HepG2 (cell line): ENCODE results near the gene DOCK9. TPM values are rescaled to one million over a fixed set of nuclear protein-coding genes. Genes with fewer than 3 reads are reported as not detected.

Experiments used
- ATAC-seq: fragments of 200-7000 bp; cut with Tn5 transposase; 3 replicates; pipeline ENCODE4 v1.9.1; 2020; ENCODE audit warnings: mild to moderate bottlenecking, moderate library complexity
- BruUV-seq: library from RNA; stranded (reverse); fragments of 400-500 nt; replicated peaks from 2 replicates; lab custom pipeline; 2021; lab: Mats Ljungman, UMichigan
- CTCF ChIA-PET: fragments of 300-600 bp; formaldehyde crosslinking; extraction: SDS; loops from one replicate; lab custom pipeline; 2021; ENCODE audit warnings: low total read pairs, inconsistent platforms, low intra/inter-chr PET ratio; lab: Yijun Ruan, JAX
- POLR2A ChIA-PET: fragments of 350-600 bp; sonication (Branson Sonifier 250); formaldehyde crosslinking; loops from one replicate; lab custom pipeline; 2020; ENCODE audit warnings: antibody characterized with exemption, inconsistent platforms; lab: Yijun Ruan, JAX
- DNase-seq: peaks from one replicate; pipeline ENCODE4 v3.0.0-alpha.2; 2015; ENCODE audit warnings: low spot score
- FAIRE-seq: peaks from 3 replicates; lab custom pipeline; 2011; peaks lifted over from hg19 to GRCh38; lab: Jason Lieb, UNC
- H2AFZ ChIP-seq: one replicate; pipeline ENCODE4 v1.6.1; 2011; ENCODE audit warnings: low read length, inconsistent platforms
- H3K27ac ChIP-seq: fragments of 300-600 bp; 3 replicates; pipeline ENCODE4 v1.8.0; 2011; ENCODE audit warnings: mixed run types, mild to moderate bottlenecking, mixed read lengths, low read length, inconsistent platforms; ENCODE audit not compliant: insufficient read depth; ENCODE audit errors: extremely low read length
- H3K27me3 ChIP-seq, 2 experiments: fragments of 200-600 bp in 1 of 2; 2 replicates in 1 of 2; 3 replicates in 1 of 2; pipeline versions ENCODE4 v1.6.0 to v1.8.0; 2011; ENCODE audit warnings: low read length in 2 of 2, mild to moderate bottlenecking in 2 of 2, moderate library complexity in 2 of 2, inconsistent platforms in 1 of 2; ENCODE audit not compliant: insufficient read depth in 2 of 2, control insufficient read depth in 1 of 2
- H3K36me3 ChIP-seq, 2 experiments: fragments of 200-600 bp in 1 of 2; replicated peaks in 1 of 2; 2 replicates in 1 of 2; 3 replicates in 1 of 2; pipeline versions ENCODE4 v1.5.1 to v1.8.0; 2011; ENCODE audit warnings: low read length in 2 of 2, inconsistent platforms in 1 of 2; ENCODE audit not compliant: insufficient read depth in 2 of 2, control insufficient read depth in 1 of 2
- H3K4me1 ChIP-seq: 2 replicates; pipeline ENCODE4 v1.5.1; 2012; ENCODE audit warnings: low read length, inconsistent platforms; ENCODE audit not compliant: insufficient read depth
- H3K4me2 ChIP-seq: 2 replicates; pipeline ENCODE4 v1.6.0; 2011; ENCODE audit warnings: low read depth, low read length, inconsistent platforms
- H3K4me3 ChIP-seq, 3 experiments: fragments of 200-600 bp in 1 of 3; sonication (generic), shearing (Covaris generic) in 1 of 3; replicated peaks in 1 of 3; 2 replicates each; pipeline ENCODE4 v1.5.1; 2011 to 2016; ENCODE audit warnings: low read length in 3 of 3, inconsistent platforms in 2 of 3, low read depth in 2 of 3, mild to moderate bottlenecking in 2 of 3, control low read depth in 1 of 3, mixed read lengths in 1 of 3; ENCODE audit not compliant: insufficient read depth in 1 of 3
- H3K79me2 ChIP-seq: one replicate; pipeline ENCODE4 v1.6.1; 2011; ENCODE audit warnings: low read length, inconsistent platforms; ENCODE audit not compliant: insufficient read depth
- H3K9ac ChIP-seq: 2 replicates; pipeline ENCODE4 v1.6.0; 2011; ENCODE audit warnings: mild to moderate bottlenecking, low read depth, low read length, inconsistent platforms; ENCODE audit not compliant: insufficient read depth
- H3K9me3 ChIP-seq: 2 replicates; pipeline ENCODE4 v1.5.1; 2012; ENCODE audit warnings: mild to moderate bottlenecking, low read length
- H4K20me1 ChIP-seq: 2 replicates; pipeline ENCODE4 v1.6.0; 2011; ENCODE audit warnings: inconsistent platforms, mild to moderate bottlenecking, low read length, moderate library complexity; ENCODE audit not compliant: insufficient read depth
- AKAP8 ChIP-seq: sonication (generic); formaldehyde crosslinking; IDR thresholded peaks from 2 replicates; pipeline ENCODE4 v1.5.1; 2020; ENCODE audit warnings: mild to moderate bottlenecking, missing genetic modification reagents
- CBX2 ChIP-seq, 2 experiments: fragments of 200-600 bp in 1 of 2; sonication (generic); formaldehyde crosslinking in 1 of 2; IDR thresholded peaks; 2 replicates each; pipeline versions ENCODE4 v1.7.0 to v1.8.1; 2018 to 2022; ENCODE audit warnings: low read depth in 2 of 2, low read length in 1 of 2, mild to moderate bottlenecking in 1 of 2, missing genetic modification reagents in 1 of 2
- MEIS1 ChIP-seq: sonication (generic); formaldehyde crosslinking; IDR thresholded peaks from 2 replicates; pipeline ENCODE4 v1.9.0; 2021; ENCODE audit warnings: mild to moderate bottlenecking, missing genetic modification reagents, moderate library complexity, borderline replicate concordance
- SAP130 ChIP-seq: IDR thresholded peaks from 2 replicates; pipeline ENCODE4 v1.6.1; 2016; ENCODE audit warnings: low read depth
- SNRNP70 ChIP-seq: fragments of 200-400 bp; formaldehyde crosslinking; IDR thresholded peaks from 2 replicates; pipeline ENCODE4 v1.6.1; 2017; ENCODE audit warnings: mild to moderate bottlenecking, low read depth, low read length, moderate library complexity
- TARDBP ChIP-seq: sonication (generic); formaldehyde crosslinking; IDR thresholded peaks from 2 replicates; pipeline ENCODE4 v1.8.0; 2022; ENCODE audit warnings: mild to moderate bottlenecking, missing genetic modification reagents
- ZNF674 ChIP-seq: sonication (generic); formaldehyde crosslinking; IDR thresholded peaks from 2 replicates; pipeline ENCODE4 v1.5.0; 2020; ENCODE audit warnings: low read depth, mild to moderate bottlenecking, missing genetic modification reagents
- ZNF768 ChIP-seq: sonication (generic); formaldehyde crosslinking; IDR thresholded peaks from 2 replicates; pipeline ENCODE4 v1.4.0; 2020; ENCODE audit warnings: missing genetic modification reagents
- WGBS: methylation state at CpG from one replicate; pipeline ENCODE4 v1.1.6; 2017; ENCODE audit warnings: low lambda C conversion rate; 5-methylcytosine and 5-hydroxymethylcytosine counted together
- in situ Hi-C: cut with HindIII; loops from 2 replicates; pipeline ENCODE4 v1.10.0; 2017; ENCODE audit warnings: low pct_unique_long_range_greater_than_20kb; ENCODE audit not compliant: extremely low pct_ligation_motif_present
- intact Hi-C: fragments of 100-400 bp; cut with micrococcal nuclease; formaldehyde crosslinking; loops from one replicate; pipeline ENCODE4 v1.10.0; 2022; ENCODE audit not compliant: unreplicated experiment
- polyA plus RNA-seq, 8 experiments: library from polyadenylated mRNA; depleted of rRNA in 3 of 8; stranded (reverse) in 7 of 8; unstranded in 1 of 8; fragments of >200 nt; fragmentation: Illumina TruSeq in 4 of 8; extraction: Trizol in 4 of 8; gene quantifications; 2 replicates each; pipeline versions ENCODE4 v1.2.1 to v1.2.3, GENCODE V29; 2011 to 2016; ENCODE audit warnings: low read depth in 4 of 8, missing spikeins in 1 of 8, mixed read lengths in 1 of 8; ENCODE audit not compliant: insufficient read depth in 1 of 8
- total RNA-seq, 5 experiments: library from RNA; depleted of rRNA; stranded (reverse); fragments of >200 nt; fragmentation: Illumina TruSeq; extraction: Trizol; gene quantifications; 2 replicates each; pipeline ENCODE4 v1.2.3, GENCODE V29; 2016; ENCODE audit warnings: low read depth in 1 of 5
- TF ChIP-seq, protein P1 (sequence below): sonication (generic); formaldehyde crosslinking; IDR thresholded peaks from 2 replicates; pipeline ENCODE4 v1.4.0; 2020; ENCODE audit warnings: missing genetic modification reagents, borderline replicate concordance
- TF ChIP-seq, protein P2 (sequence below): IDR thresholded peaks from 2 replicates; pipeline ENCODE4 v1.6.1; 2018; ENCODE audit warnings: missing genetic modification reagents, mild to moderate bottlenecking, missing compliant biosample characterization
- TF ChIP-seq, protein P3 (sequence below): sonication (generic); formaldehyde crosslinking; IDR thresholded peaks from 2 replicates; pipeline ENCODE4 v1.4.0; 2020; ENCODE audit warnings: missing genetic modification reagents
- TF ChIP-seq, protein P4 (sequence below): sonication (generic); formaldehyde crosslinking; IDR thresholded peaks from 2 replicates; pipeline ENCODE4 v1.8.0; 2022; ENCODE audit warnings: mild to moderate bottlenecking, missing genetic modification reagents, moderate library complexity
- TF ChIP-seq, protein P5 (sequence below): sonication (generic); formaldehyde crosslinking; IDR thresholded peaks from 2 replicates; pipeline ENCODE4 v1.5.0; 2020; ENCODE audit warnings: mild to moderate bottlenecking, missing genetic modification reagents
- TF ChIP-seq, protein P6 (sequence below): sonication (generic); formaldehyde crosslinking; conservative IDR thresholded peaks from 2 replicates; pipeline ENCODE4 v1.8.0; 2022; ENCODE audit warnings: mild to moderate bottlenecking, moderate library complexity, missing genetic modification reagents

Gene DOCK9
- total and polyA plus RNA-seq, 2 of the 13 experiments (the other 11 are each of a cell fraction or from before 2014, with no cell fraction given), result 0.44 to 0.97 TPM

DNA sequence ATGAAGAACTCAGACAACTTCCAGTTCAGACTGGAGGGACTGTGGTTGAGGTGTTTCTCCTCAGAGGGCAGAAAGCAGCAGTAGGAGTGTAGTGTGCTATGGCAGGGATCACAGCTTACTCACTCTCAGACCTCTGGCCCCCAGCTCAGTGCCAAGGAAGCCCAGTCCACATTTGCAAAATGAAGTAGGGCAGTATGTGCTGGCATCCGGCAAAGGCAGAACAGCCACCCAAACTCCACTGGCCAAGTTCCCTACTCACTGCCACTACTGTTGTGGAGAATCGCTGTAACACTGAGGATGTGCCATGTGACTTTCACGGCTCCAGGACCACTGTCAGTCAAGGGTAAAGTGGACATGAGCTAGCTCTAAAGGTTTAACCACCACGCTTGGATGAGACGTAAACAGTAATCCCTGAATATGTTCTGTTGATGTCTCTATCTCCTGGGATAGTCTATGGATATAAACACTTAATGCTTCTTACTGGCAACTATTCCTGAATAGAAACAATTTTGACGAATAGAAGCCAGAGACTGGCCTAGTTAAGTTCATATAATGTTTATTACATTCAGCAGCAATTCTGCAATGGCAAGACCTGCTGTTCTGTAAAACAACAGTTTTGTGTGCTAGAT, 158.4 kb downstream of the DOCK9 start:
- no peak for ATAC-seq
- no TSS peak for BruUV-seq
- in situ Hi-C loops (no loop called here), intact Hi-C loops (no loop called here)
- Histone ChIP-seq H3K4me1 (peaks cover 27% of the 10 kb centered on the region), H3K36me3 (no peaks in the 10 kb centered on the region), H2AFZ (no peak overlapping the region), H3K4me2 (no peak overlapping the region), H3K79me2 (no peaks in the 10 kb centered on the region), H3K9ac (no peak overlapping the region), H3K9me3 (no peaks in the 10 kb centered on the region), H3K27ac (no peak overlapping the region), H3K27me3 (no peaks in the 10 kb centered on the region), H4K20me1 (no peaks in the 10 kb centered on the region), H3K4me3 (no peak overlapping the region)
- no peak for DNase-seq
- ChIA-PET CTCF (no interaction called here), POLR2A (no interaction called here)
- WGBS, result 96% methylated on average over 5 of the region's 6 CpGs
- FAIRE-seq, result no peak
- TF ChIP-seq, protein P1, sequence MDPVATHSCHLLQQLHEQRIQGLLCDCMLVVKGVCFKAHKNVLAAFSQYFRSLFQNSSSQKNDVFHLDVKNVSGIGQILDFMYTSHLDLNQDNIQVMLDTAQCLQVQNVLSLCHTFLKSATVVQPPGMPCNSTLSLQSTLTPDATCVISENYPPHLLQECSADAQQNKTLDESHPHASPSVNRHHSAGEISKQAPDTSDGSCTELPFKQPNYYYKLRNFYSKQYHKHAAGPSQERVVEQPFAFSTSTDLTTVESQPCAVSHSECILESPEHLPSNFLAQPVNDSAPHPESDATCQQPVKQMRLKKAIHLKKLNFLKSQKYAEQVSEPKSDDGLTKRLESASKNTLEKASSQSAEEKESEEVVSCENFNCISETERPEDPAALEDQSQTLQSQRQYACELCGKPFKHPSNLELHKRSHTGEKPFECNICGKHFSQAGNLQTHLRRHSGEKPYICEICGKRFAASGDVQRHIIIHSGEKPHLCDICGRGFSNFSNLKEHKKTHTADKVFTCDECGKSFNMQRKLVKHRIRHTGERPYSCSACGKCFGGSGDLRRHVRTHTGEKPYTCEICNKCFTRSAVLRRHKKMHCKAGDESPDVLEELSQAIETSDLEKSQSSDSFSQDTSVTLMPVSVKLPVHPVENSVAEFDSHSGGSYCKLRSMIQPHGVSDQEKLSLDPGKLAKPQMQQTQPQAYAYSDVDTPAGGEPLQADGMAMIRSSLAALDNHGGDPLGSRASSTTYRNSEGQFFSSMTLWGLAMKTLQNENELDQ (CRISPR knock-in tag), result no peak
- TF ChIP-seq, protein P2, sequence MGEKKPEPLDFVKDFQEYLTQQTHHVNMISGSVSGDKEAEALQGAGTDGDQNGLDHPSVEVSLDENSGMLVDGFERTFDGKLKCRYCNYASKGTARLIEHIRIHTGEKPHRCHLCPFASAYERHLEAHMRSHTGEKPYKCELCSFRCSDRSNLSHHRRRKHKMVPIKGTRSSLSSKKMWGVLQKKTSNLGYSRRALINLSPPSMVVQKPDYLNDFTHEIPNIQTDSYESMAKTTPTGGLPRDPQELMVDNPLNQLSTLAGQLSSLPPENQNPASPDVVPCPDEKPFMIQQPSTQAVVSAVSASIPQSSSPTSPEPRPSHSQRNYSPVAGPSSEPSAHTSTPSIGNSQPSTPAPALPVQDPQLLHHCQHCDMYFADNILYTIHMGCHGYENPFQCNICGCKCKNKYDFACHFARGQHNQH (CRISPR knock-in tag), result no peak
- no peak for TF ChIP-seq CBX2 (IDR thresholded peaks at IDR 0.05; ENCODE audit: low read depth, low read length)
- no peak for TF ChIP-seq CBX2 (CRISPR knock-in tag; IDR thresholded peaks at IDR 0.05; ENCODE audit: low read depth)
- TF ChIP-seq SAP130, result no peak
- TF ChIP-seq, protein P3, sequence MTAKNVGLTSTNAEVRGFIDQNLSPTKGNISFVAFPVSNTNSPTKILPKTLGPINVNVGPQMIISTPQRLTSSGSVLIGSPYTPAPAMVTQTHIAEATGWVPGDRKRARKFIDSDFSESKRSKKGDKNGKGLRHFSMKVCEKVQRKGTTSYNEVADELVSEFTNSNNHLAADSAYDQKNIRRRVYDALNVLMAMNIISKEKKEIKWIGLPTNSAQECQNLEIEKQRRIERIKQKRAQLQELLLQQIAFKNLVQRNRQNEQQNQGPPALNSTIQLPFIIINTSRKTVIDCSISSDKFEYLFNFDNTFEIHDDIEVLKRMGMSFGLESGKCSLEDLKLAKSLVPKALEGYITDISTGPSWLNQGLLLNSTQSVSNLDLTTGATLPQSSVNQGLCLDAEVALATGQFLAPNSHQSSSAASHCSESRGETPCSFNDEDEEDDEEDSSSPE (CRISPR knock-in tag), result no peak
- TF ChIP-seq, protein P4, sequence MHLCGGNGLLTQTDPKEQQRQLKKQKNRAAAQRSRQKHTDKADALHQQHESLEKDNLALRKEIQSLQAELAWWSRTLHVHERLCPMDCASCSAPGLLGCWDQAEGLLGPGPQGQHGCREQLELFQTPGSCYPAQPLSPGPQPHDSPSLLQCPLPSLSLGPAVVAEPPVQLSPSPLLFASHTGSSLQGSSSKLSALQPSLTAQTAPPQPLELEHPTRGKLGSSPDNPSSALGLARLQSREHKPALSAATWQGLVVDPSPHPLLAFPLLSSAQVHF, result no peak
- TF ChIP-seq, protein P5, sequence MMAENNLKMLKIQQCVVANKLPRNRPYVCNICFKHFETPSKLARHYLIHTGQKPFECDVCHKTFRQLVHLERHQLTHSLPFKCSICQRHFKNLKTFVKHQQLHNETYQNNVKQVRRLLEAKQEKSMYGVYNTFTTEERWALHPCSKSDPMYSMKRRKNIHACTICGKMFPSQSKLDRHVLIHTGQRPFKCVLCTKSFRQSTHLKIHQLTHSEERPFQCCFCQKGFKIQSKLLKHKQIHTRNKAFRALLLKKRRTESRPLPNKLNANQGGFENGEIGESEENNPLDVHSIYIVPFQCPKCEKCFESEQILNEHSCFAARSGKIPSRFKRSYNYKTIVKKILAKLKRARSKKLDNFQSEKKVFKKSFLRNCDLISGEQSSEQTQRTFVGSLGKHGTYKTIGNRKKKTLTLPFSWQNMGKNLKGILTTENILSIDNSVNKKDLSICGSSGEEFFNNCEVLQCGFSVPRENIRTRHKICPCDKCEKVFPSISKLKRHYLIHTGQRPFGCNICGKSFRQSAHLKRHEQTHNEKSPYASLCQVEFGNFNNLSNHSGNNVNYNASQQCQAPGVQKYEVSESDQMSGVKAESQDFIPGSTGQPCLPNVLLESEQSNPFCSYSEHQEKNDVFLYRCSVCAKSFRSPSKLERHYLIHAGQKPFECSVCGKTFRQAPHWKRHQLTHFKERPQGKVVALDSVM (CRISPR knock-in tag), result no peak
- TF ChIP-seq AKAP8 (CRISPR knock-in tag), result no peak
- TF ChIP-seq ZNF768 (CRISPR knock-in tag), result no peak
- no peak for TF ChIP-seq ZNF674 (CRISPR knock-in tag)
- TF ChIP-seq TARDBP (CRISPR knock-in tag), result no peak
- TF ChIP-seq MEIS1 (CRISPR knock-in tag), result no peak
- TF ChIP-seq, protein P6, sequence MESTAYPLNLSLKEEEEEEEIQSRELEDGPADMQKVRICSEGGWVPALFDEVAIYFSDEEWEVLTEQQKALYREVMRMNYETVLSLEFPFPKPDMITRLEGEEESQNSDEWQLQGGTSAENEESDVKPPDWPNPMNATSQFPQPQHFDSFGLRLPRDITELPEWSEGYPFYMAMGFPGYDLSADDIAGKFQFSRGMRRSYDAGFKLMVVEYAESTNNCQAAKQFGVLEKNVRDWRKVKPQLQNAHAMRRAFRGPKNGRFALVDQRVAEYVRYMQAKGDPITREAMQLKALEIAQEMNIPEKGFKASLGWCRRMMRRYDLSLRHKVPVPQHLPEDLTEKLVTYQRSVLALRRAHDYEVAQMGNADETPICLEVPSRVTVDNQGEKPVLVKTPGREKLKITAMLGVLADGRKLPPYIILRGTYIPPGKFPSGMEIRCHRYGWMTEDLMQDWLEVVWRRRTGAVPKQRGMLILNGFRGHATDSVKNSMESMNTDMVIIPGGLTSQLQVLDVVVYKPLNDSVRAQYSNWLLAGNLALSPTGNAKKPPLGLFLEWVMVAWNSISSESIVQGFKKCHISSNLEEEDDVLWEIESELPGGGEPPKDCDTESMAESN (CRISPR knock-in tag), result no peak
- TF ChIP-seq SNRNP70, result no peak
